HG03342 (cell line): Measurements from ENCODE around the gene CDCA3.

Experiments
- ATAC-seq: cut with Tn5 transposase; IDR thresholded peaks from one replicate; pipeline ENCODE4 v1.9.1; 2021; ENCODE audit warnings: mild to moderate bottlenecking, moderate library complexity; ENCODE audit not compliant: unreplicated experiment

The CDCA3 gene

DNA sequence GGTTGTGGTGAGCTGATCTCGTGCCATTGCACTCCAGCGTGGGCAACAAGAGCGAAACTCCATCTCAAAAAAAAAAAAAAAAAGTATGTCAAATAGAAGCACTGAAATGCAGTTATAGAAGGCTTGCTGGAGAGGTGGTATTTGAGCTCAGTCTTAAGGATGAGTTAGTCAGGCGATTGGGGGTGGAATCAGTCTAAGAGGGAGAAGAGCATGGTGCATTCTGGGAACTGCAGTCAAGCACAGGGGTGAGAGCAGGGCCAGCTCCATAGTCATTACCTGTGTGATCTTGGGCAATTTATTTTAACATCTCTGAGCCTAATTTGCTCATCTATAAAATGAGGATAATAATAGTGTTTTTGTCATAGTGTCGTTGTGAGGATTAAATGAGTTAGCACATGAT lies 16.2 kb downstream of the CDCA3 start:
- no peak for ATAC-seq

DNA sequence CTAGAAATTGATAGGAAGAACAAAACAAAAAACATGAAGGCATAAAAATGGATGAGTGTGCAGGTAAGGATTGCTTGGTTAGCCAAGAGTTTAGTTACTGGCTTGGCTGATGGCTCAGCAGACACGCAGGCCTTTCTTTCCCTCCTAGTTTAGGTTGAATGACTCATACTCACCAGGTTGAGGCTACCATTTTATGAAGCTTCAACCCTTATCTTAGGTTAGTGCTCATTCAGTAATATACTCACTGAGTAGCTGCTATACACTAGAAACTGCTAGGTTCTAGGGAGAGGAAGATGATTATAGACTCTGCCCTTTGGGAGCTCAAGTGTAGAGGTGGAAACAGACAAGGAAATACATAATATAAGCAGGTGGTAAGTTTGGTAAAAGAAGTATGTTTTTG lies 16.8 kb downstream of the CDCA3 start:
- no peak for ATAC-seq

DNA sequence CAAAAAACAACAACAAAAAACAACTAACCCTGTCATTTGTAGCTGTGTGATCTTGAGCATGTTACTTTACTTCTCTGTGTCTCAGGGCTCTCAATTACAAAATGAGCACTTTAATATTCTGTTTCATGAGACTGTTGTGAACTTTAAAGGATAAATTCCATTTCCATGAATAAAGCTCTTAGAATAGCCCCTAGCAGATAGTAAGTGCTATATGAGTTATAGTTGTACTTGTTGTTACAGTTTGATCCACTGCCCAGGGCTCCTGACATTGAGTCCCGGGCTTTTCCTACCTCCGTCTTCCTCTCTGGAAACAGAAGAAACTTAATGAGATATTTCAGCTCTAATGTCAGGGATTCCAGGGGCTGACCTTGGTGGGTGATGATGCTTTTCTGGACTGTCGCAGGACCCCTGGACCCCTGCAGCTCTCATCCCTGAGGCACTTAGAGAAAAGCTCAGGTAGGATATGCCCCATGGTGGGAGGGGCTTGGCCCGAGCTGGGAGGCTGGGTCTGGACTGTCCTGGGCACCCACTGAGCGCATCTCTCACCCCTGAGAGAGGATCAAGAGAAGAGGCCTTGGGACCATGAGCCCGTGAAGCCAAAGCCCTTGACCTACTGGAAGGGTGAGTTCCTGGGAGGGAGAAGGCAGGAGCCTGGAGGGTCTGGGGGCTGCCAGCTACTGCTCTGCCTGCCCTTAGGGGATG lies 17.7 kb downstream of the CDCA3 start:
- no peak for ATAC-seq

DNA sequence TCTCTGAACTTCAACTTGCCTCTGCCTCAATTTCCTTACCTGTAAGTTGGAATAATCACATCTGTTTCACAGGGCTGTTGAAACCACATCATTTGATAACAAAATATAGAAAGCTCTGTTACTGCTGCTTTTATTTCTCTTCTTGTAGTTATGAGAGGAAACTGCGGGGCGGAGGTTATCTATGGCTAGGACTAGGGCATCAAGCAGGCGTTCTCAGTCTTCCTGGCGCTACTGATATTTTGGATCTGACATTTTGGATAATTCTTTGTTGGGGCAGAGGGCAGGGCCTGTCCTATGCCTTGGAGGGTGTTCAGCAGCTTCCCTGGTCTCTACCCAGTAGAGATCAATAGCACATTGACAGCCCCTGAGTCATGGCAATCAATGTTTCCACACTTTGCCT lies 19.0 kb downstream of the CDCA3 start:
- ATAC-seq, result no peak

DNA sequence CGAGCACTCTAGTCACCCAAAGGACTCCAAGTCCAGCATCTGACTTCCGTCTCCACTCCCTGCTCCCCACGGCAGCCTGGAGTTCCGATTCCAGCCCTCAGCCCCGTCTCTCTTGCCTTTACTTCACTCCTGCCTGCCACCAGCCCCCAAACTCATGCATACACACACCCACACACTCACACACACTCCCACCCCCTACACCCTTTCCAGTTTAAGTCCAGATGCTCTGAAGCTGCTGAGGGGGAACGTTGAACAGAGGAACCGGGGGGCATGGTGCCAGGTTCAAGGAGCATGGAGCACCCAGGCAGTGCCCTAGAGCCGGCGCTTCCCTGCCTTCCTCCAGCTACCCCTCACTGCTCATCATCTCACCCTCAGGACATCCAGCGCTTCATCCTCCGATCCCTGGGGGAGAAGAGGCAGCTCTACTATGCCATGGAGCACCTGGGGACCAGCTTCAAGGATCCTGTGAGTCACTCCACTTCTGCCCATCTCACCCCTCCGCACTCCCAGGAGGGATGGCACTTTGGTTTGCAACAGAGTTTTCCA lies 19.6 kb downstream of the CDCA3 start:
- no peak for ATAC-seq

DNA sequence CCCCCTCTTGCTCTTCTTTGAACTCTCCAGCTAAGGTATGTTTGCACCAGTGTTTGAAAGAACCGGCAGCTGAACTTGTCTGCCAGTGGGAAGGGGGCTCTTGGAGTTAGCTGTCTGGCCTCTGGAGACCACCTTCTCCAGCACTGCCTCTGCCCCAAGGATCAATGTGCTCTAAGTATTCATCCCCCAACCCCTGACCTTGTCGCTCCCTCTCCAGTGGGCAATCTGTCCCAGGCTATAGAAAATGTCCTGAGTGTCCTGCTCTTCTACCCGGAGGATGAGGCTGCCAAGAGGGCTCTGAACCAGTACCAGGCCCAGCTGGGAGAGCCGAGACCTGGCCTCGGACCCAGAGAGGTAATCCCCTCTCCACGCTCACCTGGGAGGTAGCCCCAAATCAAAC lies 20.1 kb downstream of the CDCA3 start:
- no peak for ATAC-seq

DNA sequence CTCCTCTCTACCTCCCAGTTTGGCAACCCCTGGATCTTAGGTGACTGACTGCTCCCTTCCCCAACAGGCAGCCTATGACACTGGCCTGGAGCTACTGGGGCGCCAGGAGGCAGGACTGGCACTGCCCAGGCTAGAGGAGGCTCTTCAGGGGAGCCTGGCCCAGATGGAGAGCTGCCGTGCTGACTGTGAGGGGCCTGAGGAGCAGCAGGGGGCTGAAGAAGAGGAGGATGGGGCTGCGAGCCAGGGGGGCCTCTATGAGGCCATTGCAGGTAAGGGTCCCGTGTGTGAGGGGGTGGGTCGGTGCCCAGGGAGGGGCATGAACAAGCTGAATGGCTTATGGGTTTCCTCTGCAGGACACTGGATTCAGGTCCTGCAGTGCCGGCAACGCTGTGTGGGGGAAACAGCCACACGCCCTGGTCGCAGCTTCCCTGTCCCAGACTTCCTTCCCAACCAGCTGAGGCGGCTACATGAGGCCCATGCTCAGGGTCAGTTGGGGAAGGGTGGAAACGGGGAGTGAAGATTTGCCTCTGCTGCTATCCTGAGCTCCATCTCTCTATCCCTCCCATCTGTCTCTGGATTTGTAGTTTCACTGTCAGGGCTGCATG lies 20.7 kb downstream of the CDCA3 start:
- no peak for ATAC-seq

DNA sequence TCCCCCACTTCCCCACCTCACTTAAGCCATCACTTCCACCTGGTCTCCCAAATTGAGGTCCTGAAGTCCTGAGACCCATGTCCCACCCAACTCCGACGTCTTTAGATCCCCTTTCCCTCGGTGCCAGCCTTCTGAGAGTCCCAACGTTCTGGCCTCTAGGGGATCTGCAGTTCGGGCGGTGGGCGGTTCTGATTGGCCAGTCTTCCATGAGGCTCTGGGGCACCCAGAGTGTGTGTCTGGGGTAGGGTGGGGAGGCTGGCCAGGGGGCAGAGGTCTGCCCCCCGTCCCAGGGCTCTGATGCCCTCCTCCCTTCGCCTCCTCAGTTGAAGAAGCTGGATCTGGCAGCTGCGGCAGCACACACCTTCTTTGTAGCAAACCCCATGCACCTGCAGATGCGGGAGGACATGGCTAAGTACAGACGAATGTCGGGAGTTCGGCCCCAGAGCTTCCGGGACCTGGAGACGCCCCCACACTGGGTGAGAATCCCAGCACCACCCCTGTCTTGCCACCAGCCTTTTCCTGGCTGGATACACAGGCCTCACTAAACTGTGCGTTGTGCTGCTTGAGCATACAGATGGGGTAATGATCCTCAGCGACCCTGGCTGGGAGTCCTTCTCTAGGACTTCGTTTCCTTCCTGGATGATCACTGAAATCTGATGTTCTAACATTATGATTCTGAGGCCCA lies 21.4 kb downstream of the CDCA3 start:
- no peak for ATAC-seq

DNA sequence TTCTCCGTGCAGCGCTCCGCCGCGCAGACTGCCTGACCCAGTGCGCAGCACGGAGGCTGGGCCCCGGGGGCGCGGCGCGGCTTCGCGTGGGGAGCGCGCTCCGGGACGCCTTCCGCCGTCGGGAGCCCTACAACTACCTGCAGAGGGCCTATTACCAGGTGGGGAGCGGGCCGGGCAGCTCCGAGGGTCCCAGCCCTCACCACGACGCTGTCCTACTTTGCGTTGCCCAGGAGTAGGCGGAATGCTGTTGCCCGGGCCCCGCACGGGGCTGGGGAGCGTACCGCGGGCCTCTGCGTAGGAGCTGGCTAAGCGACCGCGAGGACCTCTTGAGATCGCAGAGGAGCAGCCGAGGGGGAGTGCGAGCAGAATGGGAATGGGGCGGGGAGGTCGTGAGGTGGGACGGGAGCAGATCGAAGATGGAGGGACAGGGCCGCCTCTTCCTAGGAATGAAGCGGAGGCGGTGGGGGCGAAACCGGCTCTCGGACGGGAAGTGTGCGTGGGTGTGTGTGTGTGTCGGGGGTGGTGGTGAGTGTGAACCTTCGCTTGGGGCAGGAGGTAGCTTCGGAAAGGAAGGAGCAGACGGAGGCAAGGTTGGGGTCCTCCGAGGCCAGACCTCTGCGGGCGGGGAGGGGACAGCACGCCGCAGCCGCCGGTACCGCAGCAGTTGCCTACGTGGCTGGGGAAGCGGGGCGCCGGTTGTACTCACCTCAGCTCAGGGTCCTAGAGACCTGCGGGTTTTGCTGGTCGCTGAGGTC lies 22.1 kb downstream of the CDCA3 start:
- no peak for ATAC-seq

DNA sequence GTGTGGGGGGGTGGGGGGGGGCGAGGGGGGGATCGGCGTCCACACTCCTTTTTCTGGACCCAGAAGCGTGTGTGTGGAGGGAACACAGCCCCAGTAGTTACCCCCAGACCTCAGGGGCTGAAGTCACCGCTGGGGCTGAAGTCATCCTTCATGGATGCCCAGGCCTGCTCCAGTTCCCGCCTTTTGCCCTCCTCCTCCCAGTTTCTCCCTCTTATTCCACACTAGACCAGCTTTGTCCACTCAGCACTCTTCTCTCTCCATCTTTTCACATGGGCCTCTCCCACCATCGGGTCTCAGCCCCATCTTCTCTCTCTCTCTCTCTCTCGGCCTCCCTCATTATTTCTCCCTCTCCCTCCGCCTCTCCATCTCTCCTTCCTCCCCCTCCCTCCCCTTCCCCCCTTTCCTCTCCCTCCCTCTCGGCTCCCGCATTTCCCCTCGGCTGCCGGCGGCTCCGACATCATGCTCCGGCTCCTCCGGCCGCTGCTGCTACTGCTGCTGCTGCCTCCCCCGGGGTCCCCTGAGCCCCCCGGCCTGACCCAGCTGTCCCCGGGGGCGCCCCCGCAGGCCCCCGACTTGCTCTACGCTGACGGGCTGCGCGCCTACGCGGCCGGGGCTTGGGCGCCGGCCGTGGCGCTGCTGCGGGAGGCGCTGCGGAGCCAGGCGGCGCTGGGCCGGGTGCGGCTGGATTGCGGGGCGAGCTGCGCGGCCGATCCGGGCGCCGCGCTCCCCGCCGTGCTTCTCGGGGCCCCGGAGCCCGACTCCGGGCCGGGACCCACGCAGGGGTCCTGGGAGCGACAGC lies 22.9 kb downstream of the CDCA3 start, which contains the start of gene P3H3:
Gene P3H3 (plus strand): TSS at position 426 of the 799 bp plus-strand sequence. CDS start 34 bp downstream, at position 460.
- ATAC-seq, result no peak

DNA sequence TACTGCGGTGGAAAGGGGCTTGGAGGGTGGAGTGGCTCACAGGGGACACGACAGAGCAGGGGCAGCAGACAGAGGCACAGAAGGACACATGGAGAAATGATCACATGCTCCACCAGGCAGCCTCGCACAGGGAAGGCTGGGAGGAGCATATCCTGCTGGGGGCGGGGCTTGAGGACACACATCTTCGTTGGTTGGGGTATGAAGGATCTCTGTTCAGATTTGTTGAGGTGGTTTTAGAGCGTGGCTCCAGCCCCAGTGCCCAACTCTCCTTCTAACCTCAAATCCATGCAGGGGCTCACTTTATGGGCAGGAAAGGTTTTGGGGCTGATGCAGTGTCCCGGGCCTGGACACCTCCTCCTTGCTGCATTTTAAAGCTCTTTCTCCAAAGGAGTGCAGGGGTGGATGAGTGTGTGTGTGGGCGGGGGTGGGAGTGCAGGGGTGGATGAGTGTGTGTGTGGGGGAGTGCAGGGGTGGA lies 23.6 kb downstream of the CDCA3 start:
- no peak for ATAC-seq

DNA sequence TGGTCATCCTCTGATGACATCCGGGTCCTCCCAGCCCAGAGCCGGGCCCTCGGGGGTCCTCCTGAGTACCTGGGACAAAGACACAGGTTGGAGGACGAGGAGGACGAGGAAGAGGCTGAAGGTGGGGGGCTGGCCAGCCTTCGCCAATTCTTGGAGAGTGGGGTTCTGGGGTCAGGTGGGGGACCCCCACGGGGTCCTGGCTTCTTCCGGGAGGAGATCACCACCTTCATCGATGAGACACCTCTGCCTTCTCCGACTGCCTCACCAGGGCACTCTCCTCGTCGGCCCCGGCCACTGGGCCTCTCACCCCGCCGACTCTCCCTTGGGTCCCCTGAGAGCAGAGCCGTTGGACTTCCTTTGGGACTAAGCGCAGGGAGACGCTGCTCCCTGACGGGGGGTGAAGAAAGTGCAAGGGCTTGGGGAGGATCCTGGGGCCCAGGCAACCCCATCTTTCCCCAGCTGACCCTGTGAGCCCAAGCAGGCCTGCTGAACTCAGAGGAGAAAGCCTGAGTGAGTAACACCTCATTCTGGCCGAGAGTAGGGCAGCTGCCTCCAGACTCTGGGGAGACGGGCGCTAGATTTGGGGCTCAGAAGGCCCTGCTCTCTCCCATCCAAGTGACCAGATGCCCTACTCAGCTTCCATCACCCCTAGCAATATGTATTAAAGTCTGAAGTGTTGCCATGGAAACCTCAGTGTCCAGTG lies 24.2 kb downstream of the CDCA3 start:
- no peak for ATAC-seq

DNA sequence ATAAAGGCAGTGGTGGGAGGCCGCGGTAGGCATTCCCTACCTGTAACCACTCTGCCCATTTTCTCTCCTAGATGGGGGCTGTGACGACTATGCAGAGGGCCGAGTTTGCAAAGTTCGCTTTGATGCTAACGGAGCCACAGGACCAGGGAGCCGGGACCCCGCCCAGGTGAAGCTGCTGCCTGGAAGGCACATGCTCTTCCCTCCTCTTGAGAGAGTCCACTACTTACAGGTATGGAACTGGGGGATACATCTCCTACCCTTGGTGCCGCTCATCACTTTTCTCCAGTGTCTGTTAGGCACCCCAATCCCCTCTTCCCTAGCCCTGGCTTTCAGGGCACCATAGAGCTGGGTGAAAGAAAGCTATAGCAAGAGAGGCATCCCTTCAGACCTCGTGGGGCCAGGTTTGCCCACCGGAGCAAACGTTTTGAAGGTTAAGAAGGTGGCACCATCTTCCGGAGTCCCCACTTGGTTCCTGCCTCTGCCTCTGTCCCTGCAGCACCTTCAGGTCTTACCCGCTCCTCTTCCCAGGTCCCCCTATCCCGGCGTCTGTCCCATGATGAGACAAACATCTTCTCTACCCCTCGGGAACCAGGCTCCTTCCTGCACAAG lies 24.9 kb downstream of the CDCA3 start:
- no peak for ATAC-seq

DNA sequence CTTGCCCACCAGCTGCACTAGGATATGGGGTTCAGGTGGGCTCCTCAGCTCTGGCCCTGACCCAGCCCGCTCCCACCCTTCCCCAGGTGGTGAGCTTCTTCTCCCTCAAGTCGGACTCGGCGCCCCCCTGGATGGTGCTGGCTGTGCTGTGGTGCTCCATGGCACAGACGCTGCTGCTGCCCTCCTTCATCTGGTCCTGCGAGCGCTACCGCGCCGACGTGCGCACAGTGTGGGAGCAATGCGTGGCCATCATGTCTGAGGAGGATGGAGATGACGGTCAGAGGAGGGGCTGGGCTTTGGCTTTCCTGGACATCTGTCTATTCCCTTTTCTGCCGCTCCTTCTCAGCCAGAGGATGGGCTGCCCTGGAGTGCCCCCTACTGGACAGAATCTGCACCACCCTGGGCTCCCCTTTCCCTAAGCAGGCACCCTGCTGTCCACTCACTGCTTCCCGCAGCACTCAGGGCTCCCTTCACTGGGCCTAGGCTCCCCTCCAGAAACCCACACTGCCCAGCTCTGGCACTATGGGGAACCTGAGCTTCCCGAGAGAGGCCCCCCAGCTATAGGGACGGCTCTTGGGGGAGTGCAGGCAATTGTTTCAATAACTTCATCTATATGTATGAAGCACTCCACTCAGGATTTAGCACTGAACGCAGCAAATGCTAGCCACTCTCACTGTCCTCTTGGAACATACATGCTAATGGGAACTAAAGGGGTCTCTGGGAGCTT lies 25.5 kb downstream of the CDCA3 start:
- no peak for ATAC-seq

DNA sequence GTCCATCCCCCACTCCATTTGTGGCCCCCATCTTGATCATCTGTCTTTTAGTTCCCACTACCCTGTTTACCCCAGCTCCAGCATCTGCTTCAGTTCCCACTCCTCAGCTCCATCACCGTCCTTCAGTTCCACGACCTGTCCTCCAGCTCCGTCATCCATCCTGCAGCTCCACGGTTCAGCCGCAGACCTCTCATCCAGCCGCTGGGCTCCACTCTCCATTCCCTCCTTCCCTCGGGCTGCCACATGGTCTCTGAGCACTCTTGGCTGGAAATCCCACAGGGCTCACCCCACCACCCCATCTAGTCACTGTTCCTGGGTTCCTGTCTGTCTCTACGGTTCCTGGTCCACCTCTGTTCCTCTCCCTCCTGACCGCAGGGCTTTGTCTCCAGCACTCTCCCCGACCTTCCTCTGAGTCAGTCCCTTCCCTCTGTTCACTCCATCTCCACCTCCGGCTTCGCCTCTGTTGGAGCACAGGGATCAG lies 26.1 kb downstream of the CDCA3 start:
- ATAC-seq, result no peak

DNA sequence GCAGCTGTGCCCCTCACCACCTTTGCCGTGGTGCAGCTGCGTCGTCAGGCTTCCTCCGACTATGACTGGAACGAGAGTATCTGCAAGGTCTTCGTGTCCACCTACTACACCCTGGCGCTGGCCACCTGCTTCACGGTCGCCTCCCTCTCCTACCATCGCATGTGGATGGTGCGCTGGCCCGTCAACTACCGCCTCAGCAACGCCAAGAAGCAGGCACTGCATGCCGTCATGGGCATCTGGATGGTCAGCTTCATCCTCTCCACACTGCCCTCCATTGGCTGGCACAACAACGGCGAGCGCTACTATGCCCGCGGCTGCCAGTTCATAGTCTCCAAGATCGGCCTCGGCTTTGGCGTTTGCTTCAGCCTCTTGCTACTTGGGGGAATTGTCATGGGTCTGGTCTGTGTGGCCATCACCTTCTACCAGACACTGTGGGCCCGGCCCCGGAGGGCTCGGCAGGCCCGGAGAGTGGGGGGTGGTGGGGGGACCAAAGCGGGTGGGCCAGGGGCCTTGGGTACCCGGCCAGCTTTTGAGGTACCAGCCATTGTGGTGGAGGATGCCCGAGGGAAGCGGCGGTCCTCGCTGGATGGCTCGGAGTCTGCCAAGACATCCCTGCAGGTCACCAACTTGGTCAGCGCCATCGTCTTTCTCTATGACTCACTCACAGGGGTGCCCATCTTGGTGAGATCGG lies 26.9 kb downstream of the CDCA3 start:
- ATAC-seq, result no peak

DNA sequence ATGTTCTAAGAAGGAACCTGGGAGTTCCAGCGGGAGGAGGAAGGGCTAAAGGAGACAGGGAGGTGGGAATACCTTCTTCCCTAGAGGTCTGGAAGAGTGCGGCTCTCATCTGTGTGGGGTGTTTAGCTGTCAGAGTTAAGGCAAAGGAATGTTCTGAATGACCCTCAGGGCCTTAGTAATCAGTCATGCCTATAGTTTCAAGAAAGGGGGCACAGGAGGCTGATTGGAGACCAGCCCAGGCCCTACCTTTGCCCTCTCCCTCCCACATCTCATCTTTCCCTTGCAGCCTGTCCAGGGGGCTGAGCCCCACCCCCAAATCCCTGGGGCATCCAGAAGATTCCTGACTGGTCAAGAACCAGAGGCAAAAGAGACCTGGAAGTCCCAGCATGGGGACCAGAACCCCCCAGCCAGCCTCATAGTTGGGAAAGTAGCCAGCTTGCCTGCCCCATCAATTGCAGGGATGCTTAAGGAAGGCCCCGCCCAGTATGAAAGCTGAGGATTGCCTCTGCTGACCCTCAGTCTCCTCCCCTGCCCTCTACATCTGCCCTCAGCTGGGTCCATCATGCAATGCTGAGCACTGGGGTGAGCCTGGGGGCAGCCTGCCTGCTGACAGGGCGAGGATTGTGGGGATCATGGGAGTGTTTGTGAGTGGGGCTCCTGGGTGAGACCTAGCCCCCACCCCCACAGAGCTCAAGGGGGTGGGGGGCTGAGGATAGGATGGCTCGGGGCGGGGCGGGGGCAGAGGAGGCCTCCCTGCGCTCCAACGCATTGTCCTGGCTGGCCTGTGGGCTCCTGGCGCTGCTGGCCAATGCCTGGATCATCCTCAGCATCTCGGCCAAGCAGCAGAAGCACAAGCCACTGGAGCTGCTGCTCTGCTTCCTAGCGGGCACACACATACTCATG lies 27.7 kb downstream of the CDCA3 start:
- ATAC-seq, result no peak
